ENCODE measurements around the gene PCYOX1L. TPM values are rescaled to one million over a fixed set of nuclear protein-coding genes. Genes with fewer than 3 reads are reported as not detected.

The PCYOX1L gene
- total RNA-seq, 2 experiments from 2014 or later, result 21.7 to 22.3 TPM

DNA sequence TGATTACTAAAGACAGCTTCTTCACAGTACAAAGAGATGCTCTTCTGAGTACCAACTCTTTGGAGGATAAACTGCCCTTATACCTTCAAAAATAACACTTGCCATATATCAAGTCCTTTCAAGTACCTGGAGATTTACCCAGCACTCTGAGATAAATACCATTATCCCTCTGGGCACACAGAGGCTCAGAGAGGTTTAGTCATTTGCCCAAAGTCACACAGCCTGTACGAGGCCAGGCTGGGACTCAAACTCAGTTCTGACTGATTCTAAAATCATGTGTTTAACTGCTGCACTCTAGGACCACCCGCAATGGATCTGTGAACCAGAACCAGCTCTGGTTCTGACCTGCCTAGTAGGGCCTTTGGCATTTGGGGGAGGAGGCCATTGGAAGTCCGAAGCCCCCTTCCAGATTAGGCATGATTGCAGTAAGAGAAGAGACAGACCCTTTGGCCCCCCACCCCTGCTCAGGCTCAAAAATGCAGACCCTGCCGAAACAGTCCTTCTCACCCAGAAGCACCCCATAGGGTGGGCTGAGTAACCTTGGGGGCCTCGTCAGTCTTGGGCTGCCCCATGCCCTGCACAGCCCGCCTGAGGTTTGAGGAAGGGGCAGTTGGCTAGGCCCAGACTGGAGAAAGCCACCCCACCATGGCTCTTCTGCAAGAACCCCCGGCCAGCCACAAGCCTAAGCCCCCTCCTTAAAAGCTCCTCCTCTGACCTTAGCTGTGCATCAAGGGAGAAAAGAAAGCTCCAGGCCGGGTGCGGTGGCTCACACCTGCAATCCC is 54.1 kb downstream of the PCYOX1L start:
- POLR2A ChIA-PET, result no interaction called here
- CTCF ChIA-PET, result interaction anchor here (0.6 kb wide), 1 partner anchor 417 kb away, joined by 3 read pairs; no protein-coding TSS in a partner anchor

DNA sequence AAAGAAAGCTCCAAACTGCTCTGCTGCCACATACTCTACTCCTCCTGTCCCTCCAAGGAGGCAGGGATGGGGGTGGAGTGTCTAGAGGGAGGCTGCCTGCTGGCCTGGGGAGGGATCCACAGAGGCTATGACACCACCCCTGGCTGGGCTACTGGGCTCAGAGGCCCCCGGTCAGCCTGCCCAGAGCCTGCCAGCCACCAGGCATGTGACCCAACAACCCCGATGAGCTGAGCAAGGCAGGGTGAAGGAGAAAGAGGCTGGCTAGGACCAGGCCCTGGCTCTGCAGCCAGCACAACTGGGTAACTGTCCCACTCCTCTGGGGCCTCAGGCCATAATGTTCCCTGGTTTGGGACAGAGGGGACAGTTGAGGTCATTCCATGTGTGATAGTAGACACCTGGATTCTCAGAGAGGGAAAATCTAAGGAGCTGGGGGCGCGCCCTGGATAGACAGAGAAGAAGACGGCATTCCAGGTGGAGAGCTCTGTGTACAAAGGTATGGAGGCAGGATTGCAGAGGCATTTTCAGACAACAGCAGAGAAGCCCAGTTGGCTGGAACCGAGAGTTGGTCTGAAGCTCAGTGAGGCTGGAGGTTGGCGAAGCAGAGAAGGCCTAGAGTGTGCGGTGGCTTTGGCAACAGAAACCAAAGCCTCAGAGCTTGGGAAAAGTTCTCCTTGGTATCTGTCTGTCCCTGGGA is 55.1 kb downstream of the PCYOX1L start:
- ChIA-PET CTCF (interaction anchor here (0.6 to 1.2 kb wide), 2 partner anchors 32 to 416 kb away, joined by 3 read pairs; no protein-coding TSS in a partner anchor), POLR2A (no interaction called here)

DNA sequence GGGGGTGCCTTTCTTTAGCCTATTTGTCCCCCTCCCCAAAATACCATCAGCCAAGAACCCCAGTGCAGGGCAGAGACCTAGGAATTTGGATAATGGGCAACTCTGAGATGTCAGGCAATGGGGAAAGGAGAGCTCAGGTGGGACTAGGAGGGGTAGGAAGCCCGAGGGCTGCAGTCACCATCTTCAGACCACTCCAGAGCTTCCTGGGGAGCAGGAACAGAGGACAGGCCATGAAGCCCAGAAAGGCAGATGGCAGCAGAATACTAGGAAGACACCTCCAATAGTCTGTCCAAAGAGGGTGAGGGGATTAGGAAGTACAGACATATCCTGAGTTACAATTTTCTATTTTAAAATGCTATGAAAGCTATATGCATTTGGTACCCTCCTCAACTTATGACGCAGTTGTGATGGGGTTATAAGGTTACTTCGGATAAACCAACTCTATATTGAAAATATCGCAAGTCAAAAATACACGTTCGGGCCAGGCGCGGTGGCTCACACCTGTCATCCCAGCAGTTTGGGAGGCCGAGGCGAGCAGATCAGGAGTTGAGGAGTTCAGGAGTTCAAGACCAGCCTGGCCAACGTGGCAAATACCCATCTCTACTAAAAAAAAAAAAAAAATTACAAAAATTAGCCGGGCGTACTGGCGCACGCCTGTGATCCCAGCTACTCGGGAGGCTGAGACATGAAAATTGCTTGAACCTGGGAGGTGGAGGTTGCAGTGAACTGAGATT is 55.8 kb downstream of the PCYOX1L start:
- CTCF ChIA-PET, result interaction anchor here (0.7 to 1.2 kb wide), 2 partner anchors 32 to 102 kb away, joined by 3 read pairs; no protein-coding TSS in a partner anchor

DNA sequence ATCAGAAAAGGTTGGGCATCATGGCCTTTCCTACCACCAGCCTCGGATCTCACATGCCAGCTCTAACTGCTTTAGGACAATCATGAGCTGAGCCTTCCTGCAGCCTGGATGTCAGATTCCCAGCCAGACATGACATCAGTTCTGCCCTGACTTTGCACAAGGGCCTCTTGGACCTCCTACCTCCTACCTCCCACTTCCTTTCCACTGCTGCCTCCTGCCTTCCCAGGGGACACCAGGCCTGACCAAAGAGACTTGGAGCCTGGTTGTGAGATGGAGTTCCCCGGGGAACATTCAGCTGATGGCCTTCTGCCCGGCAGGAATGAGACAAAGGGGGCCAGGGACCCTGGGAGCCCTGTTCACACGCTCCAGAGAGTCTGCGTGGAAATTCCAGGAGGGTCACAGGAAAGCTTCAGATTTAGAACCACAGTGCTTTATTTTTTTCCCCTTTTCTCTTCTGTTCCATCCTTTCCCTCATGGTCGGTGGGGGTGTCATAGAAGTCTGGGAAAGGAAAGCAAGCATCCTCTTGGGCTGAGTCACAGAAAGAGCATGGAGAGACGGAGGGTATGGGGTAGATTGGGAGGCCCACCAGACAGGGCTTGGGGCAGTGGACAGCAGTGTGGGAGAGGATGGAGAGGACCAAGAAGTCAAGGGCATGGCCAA is 56.7 kb downstream of the PCYOX1L start:
- ChIA-PET CTCF (no interaction called here), POLR2A (no interaction called here)

More for the DNA sequence above, 55.8 kb downstream of the PCYOX1L start:
- POLR2A ChIA-PET, result no interaction called here

- ChIA-PET POLR2A (no interaction called here), CTCF (no interaction called here)
Measured at GRCh38 chr5:149415066-149415967, 57.5 kb downstream of the PCYOX1L start.

- ChIA-PET POLR2A (no interaction called here), CTCF (no interaction called here)
Measured at GRCh38 chr5:149416987-149417710, 59.3 kb downstream of the PCYOX1L start.

- ChIA-PET POLR2A (no interaction called here), CTCF (no interaction called here)
Measured at GRCh38 chr5:149417711-149418368, 60.0 kb downstream of the PCYOX1L start.

- POLR2A ChIA-PET, result no interaction called here
Measured at GRCh38 chr5:149418910-149419531, 61.2 kb downstream of the PCYOX1L start.

More at GRCh38 chr5:149418910-149419531, 61.2 kb downstream of the PCYOX1L start:
- CTCF ChIA-PET, result interaction anchor here (0.8 kb wide), 1 partner anchor 34 kb away, joined by 3 read pairs; no protein-coding TSS in a partner anchor

Other genes with a start within 250 kb of the PCYOX1L start
- not detected for gene ABLIM3, start 216.6 kb upstream of the PCYOX1L start, total RNA-seq
- gene AFAP1L1, start 86.2 kb upstream of the PCYOX1L start, total RNA-seq, result under 1 TPM; 0.08 TPM
- 10 to 100 TPM; 35.7 to 36.7 TPM for gene GRPEL2, start 12.5 kb upstream of the PCYOX1L start, total RNA-seq
- gene IL17B, start 21.2 kb downstream of the PCYOX1L start, total RNA-seq, result not detected
- 100 to 1,000 TPM; 164 to 174 TPM for gene CSNK1A1, start 193.4 kb downstream of the PCYOX1L start, total RNA-seq
- under 1 TPM; 0.15 to 0.23 TPM for gene ARHGEF37, start 223.5 kb downstream of the PCYOX1L start, total RNA-seq

Data from activated CD8-positive, alpha-beta memory T cell treated with anti-CD3 and anti-CD28 coated beads for 36 hours (primary cell).